HCT116 (cell line): ENCODE measurements around the gene CYP2B6. TPM values are rescaled to one million over a fixed set of nuclear protein-coding genes. Genes with fewer than 3 reads are reported as not detected.

Source experiments
- ATAC-seq: fragments of 200-7000 bp; cut with Tn5 transposase; 2 replicates; pipeline ENCODE4 v1.9.1; 2020; ENCODE audit warnings: mild to moderate bottlenecking, moderate library complexity
- BruUV-seq: library from RNA; stranded (reverse); fragments of 400-500 nt; replicated peaks from 2 replicates; lab custom pipeline; 2021; lab: Mats Ljungman, UMichigan
- CTCF ChIA-PET: fragments of 300-600 bp; sonication (Branson Sonifier 250); formaldehyde crosslinking; loops from one replicate; lab custom pipeline; 2021; ENCODE audit warnings: antibody characterized with exemption; lab: Charles Lee
- POLR2A ChIA-PET: fragments of 300-600, 350-600 bp; sonication (Branson Sonifier 250); formaldehyde crosslinking; loops from one replicate; lab custom pipeline; 2021; ENCODE audit warnings: antibody characterized with exemption; lab: Charles Lee
- RAD21 ChIA-PET, 2 experiments: fragments of 300-600 bp; sonication (Branson Sonifier 250); formaldehyde crosslinking; loops; one replicate each; lab custom pipeline; 2023; ENCODE audit warnings: low total read pairs in 2 of 2; ENCODE audit not compliant: uncharacterized antibody in 2 of 2, unreplicated experiment in 2 of 2, low non-redundant PET in 1 of 2; lab: Charles Lee
- DNase-seq: peaks from one replicate; pipeline ENCODE4 v3.0.0-alpha.2; 2010; ENCODE audit warnings: low read depth, low spot score
- H2AFZ ChIP-seq: fragments of 200-600 bp; shearing (Covaris generic), sonication (generic); 2 replicates; pipeline ENCODE4 v1.6.1; 2017; ENCODE audit warnings: low read depth, mixed run types, mixed read lengths, antibody characterized with exemption, low read length; ENCODE audit not compliant: poor library complexity, severe bottlenecking
- H3K27ac ChIP-seq: 2 replicates; pipeline ENCODE4 v1.5.1; 2012; ENCODE audit warnings: low read depth, low read length
- H3K27me3 ChIP-seq: fragments of 200-600 bp; sonication (generic); 2 replicates; pipeline ENCODE4 v1.6.1; 2016; ENCODE audit warnings: mixed run types, low read length, mixed read lengths; ENCODE audit not compliant: insufficient read depth
- H3K36me3 ChIP-seq, 2 experiments: fragments of 200-500 bp in 1 of 2; fragments of 200-600 bp in 1 of 2; sonication (Bioruptor generic) in 1 of 2; sonication (generic) in 1 of 2; 2 replicates each; pipeline versions ENCODE4 v1.5.1 to v1.6.1; 2014 to 2016; ENCODE audit warnings: low read length in 2 of 2, inconsistent platforms in 1 of 2, mixed read lengths in 1 of 2, mixed run types in 1 of 2; ENCODE audit not compliant: insufficient read depth in 2 of 2, control insufficient read depth in 1 of 2
- H3K4me1 ChIP-seq, 2 experiments: fragments of 200-600 bp in 1 of 2; sonication (generic) in 1 of 2; 2 replicates each; pipeline versions ENCODE4 v1.5.1 to v1.6.1; 2012 to 2017; ENCODE audit warnings: low read length in 2 of 2, inconsistent platforms in 1 of 2, mild to moderate bottlenecking in 1 of 2, mixed read lengths in 1 of 2, mixed run types in 1 of 2, moderate library complexity in 1 of 2; ENCODE audit not compliant: insufficient read depth in 2 of 2, control insufficient read depth in 1 of 2
- H3K4me2 ChIP-seq: fragments of 200-600 bp; sonication (generic); 2 replicates; pipeline ENCODE4 v1.6.1; 2017; ENCODE audit warnings: mixed run types, low read length, mixed read lengths
- H3K4me3 ChIP-seq, 2 experiments: fragments of 200-600 bp in 1 of 2; sonication (generic) in 1 of 2; replicated peaks in 1 of 2; 2 replicates each; pipeline ENCODE4 v1.5.1; 2011 to 2016; ENCODE audit warnings: low read length in 2 of 2, control low read depth in 1 of 2, low read depth in 1 of 2, mild to moderate bottlenecking in 1 of 2, mixed read lengths in 1 of 2, mixed run types in 1 of 2
- H3K79me2 ChIP-seq: fragments of 200-600 bp; sonication (generic); 2 replicates; pipeline ENCODE4 v1.6.1; 2017; ENCODE audit warnings: mild to moderate bottlenecking, mixed run types, low read length, moderate library complexity, mixed read lengths; ENCODE audit not compliant: insufficient read depth
- H3K9ac ChIP-seq: fragments of 200-600 bp; sonication (generic); 2 replicates; pipeline ENCODE4 v1.6.1; 2016; ENCODE audit warnings: low read length, mixed read lengths
- H3K9me2 ChIP-seq: fragments of 200-600 bp; sonication (generic), shearing (Covaris generic); 2 replicates; pipeline ENCODE4 v1.6.1; 2017; ENCODE audit warnings: mixed run types, mild to moderate bottlenecking, moderate library complexity; ENCODE audit not compliant: insufficient read depth
- H3K9me3 ChIP-seq, 2 experiments: fragments of 200-500 bp in 1 of 2; fragments of 200-600 bp in 1 of 2; sonication (Bioruptor generic) in 1 of 2; sonication (generic) in 1 of 2; 2 replicates each; pipeline ENCODE4 v1.6.1; 2014 to 2017; ENCODE audit warnings: low read length in 2 of 2, mixed read lengths in 2 of 2, inconsistent platforms in 1 of 2, low read depth in 1 of 2, mild to moderate bottlenecking in 1 of 2, mixed run types in 1 of 2, moderate library complexity in 1 of 2; ENCODE audit not compliant: control insufficient read depth in 1 of 2, insufficient read depth in 1 of 2
- H4K20me1 ChIP-seq: fragments of 200-600 bp; sonication (generic), shearing (Covaris generic); 2 replicates; pipeline ENCODE4 v1.6.1; 2017; ENCODE audit warnings: mixed run types, mild to moderate bottlenecking, moderate library complexity; ENCODE audit not compliant: insufficient read depth
- CEBPB ChIP-seq: IDR thresholded peaks from 2 replicates; pipeline ENCODE4 v1.6.1; 2012; ENCODE audit warnings: low read depth
- JUND ChIP-seq: IDR thresholded peaks from 2 replicates; pipeline ENCODE4 v1.6.1; 2012
- MAX ChIP-seq: IDR thresholded peaks from 2 replicates; pipeline ENCODE4 v1.6.1; 2012
- POLR2AphosphoS5 ChIP-seq: IDR thresholded peaks from 2 replicates; pipeline ENCODE4 v1.6.1; 2011; ENCODE audit warnings: mild to moderate bottlenecking, low read depth, low read length, moderate library complexity
- RAD21 ChIP-seq: IDR thresholded peaks from 2 replicates; pipeline ENCODE4 v1.6.1; 2012; ENCODE audit warnings: low read depth, mild to moderate bottlenecking
- SRF ChIP-seq: IDR thresholded peaks from 2 replicates; pipeline ENCODE4 v1.6.1; 2012; ENCODE audit warnings: low read depth
- TCF7L2 ChIP-seq: IDR thresholded peaks from 2 replicates; pipeline ENCODE4 v1.7.0; 2011; ENCODE audit warnings: borderline replicate concordance, inconsistent platforms; ENCODE audit not compliant: insufficient read depth, insufficient read length; ENCODE audit errors: extremely low read depth
- YY1 ChIP-seq: IDR thresholded peaks from 2 replicates; pipeline ENCODE4 v1.6.1; 2011; ENCODE audit warnings: low read length, low read depth, moderate library complexity, mild to moderate bottlenecking; ENCODE audit not compliant: insufficient replicate concordance; ENCODE audit errors: extremely low read depth
- ZBTB33 ChIP-seq: IDR thresholded peaks from 2 replicates; pipeline ENCODE4 v1.6.1; 2011; ENCODE audit warnings: mild to moderate bottlenecking, low read length, moderate library complexity; ENCODE audit not compliant: insufficient replicate concordance; ENCODE audit errors: extremely low read depth
- ZNF274 ChIP-seq: fragments of 200-500 bp; sonication (Bioruptor generic); IDR thresholded peaks from 2 replicates; pipeline ENCODE4 v1.6.1; 2014; ENCODE audit warnings: mild to moderate bottlenecking, low read depth, low read length, inconsistent platforms
- intact Hi-C: fragments of 100-400 bp; cut with micrococcal nuclease; formaldehyde crosslinking; loops from 2 replicates; pipeline ENCODE4 v1.10.0; 2022
- total RNA-seq: library from RNA; stranded (reverse); gene quantifications from one replicate; pipeline ENCODE4 v1.2.1, GENCODE V29; 2021; ENCODE audit not compliant: unreplicated experiment
- TF ChIP-seq, protein P1 (sequence below): IDR thresholded peaks from 2 replicates; pipeline ENCODE4 v1.6.1; 2012
- TF ChIP-seq, protein P2 (sequence below): IDR thresholded peaks from 2 replicates; pipeline ENCODE4 v1.6.1; 2012; ENCODE audit warnings: low read depth

CYP2B6 gene
- total RNA-seq, 1 experiment from 2014 or later = 0.74 TPM

DNA sequence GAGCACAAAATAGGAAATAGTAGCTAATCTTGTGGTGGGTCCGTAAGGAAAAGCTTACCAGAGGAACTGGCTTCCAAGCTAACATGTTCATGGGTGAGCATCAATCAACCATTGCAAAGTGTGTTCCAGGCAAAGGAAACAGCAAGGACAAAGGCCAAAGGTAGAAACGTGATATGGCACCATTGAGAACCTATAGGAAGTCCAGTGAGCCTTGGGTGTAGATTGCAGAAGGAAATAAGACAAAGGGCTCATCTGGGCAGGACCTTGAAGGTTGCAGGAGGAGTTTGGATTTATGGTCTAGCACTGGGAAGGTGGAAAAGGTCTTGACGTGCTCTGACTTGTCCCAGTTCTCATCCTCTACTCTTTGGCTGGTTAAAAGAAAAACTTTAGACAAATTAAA is 22.3 kb downstream of the CYP2B6 start:
- TF ChIP-seq ZBTB33 = no peak
- no peak for TF ChIP-seq POLR2AphosphoS5
- Histone ChIP-seq H3K4me3 (no peak overlapping the region), H3K9ac (no peak overlapping the region), H3K4me1 (no peaks in the 10 kb centered on the region), H3K9me2 (no peaks in the 10 kb centered on the region), H3K9me3 (no peaks in the 10 kb centered on the region), H3K27ac (no peak overlapping the region), H3K79me2 (no peaks in the 10 kb centered on the region), H3K36me3 (no peaks in the 10 kb centered on the region), H3K27me3 (peaks cover 50% of the 10 kb centered on the region), H2AFZ (no peak overlapping the region), H3K4me2 (no peak overlapping the region), H4K20me1 (no peaks in the 10 kb centered on the region)
- intact Hi-C loops = no loop called here
- BruUV-seq = no TSS peak
- no peak for ATAC-seq
- CTCF ChIA-PET = interaction anchor here (1.4 kb wide), 1 partner anchor 12 kb away, joined by 3 read pairs; no protein-coding TSS in a partner anchor
- no peak for DNase-seq
- RAD21 ChIA-PET = no interaction called here
- POLR2A ChIA-PET = no interaction called here

GRCh38 chr19:41014643-41015042 is 23.6 kb downstream of the CYP2B6 start:
- CTCF ChIA-PET = no interaction called here
- H3K9me3 ChIP-seq = no peaks in the 10 kb centered on the region
- H3K27me3 ChIP-seq = peaks cover 50% of the 10 kb centered on the region
- DNase-seq (no peak), ATAC-seq (no peak)
- no peak overlapping the region for H3K27ac ChIP-seq
- intact Hi-C loops = no loop called here
- RAD21 ChIA-PET = interaction anchor here in 1 of 2 experiments (0.6 kb wide), 1 partner anchor 15 kb away, joined by 4 read pairs; no protein-coding TSS in a partner anchor
- no peaks in the 10 kb centered on the region for H3K4me1 ChIP-seq
- H3K4me3 ChIP-seq = no peak overlapping the region
- no peak overlapping the region for H3K9ac ChIP-seq
- H3K9me2 ChIP-seq = no peaks in the 10 kb centered on the region
- no peak overlapping the region for H3K4me2 ChIP-seq
- no peaks in the 10 kb centered on the region for H4K20me1 ChIP-seq
- no peaks in the 10 kb centered on the region for H3K79me2 ChIP-seq
- BruUV-seq = no TSS peak
- no peaks in the 10 kb centered on the region for H3K36me3 ChIP-seq
- H2AFZ ChIP-seq = no peak overlapping the region
- POLR2A ChIA-PET = no interaction called here
- TF ChIP-seq ZNF274 (no peak), TCF7L2 (no peak), JUND (no peak), CEBPB (no peak), MAX (no peak), SRF (no peak), RAD21 (no peak), YY1 (no peak)
- TF ChIP-seq, protein P1, sequence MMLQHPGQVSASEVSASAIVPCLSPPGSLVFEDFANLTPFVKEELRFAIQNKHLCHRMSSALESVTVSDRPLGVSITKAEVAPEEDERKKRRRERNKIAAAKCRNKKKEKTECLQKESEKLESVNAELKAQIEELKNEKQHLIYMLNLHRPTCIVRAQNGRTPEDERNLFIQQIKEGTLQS = no peak
- TF ChIP-seq, protein P2, sequence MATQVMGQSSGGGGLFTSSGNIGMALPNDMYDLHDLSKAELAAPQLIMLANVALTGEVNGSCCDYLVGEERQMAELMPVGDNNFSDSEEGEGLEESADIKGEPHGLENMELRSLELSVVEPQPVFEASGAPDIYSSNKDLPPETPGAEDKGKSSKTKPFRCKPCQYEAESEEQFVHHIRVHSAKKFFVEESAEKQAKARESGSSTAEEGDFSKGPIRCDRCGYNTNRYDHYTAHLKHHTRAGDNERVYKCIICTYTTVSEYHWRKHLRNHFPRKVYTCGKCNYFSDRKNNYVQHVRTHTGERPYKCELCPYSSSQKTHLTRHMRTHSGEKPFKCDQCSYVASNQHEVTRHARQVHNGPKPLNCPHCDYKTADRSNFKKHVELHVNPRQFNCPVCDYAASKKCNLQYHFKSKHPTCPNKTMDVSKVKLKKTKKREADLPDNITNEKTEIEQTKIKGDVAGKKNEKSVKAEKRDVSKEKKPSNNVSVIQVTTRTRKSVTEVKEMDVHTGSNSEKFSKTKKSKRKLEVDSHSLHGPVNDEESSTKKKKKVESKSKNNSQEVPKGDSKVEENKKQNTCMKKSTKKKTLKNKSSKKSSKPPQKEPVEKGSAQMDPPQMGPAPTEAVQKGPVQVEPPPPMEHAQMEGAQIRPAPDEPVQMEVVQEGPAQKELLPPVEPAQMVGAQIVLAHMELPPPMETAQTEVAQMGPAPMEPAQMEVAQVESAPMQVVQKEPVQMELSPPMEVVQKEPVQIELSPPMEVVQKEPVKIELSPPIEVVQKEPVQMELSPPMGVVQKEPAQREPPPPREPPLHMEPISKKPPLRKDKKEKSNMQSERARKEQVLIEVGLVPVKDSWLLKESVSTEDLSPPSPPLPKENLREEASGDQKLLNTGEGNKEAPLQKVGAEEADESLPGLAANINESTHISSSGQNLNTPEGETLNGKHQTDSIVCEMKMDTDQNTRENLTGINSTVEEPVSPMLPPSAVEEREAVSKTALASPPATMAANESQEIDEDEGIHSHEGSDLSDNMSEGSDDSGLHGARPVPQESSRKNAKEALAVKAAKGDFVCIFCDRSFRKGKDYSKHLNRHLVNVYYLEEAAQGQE = no peak
